GM18868 (cell line): ENCODE results near the gene SYT12.

Source experiments
- ATAC-seq: cut with Tn5 transposase; IDR thresholded peaks from one replicate; pipeline ENCODE4 v1.9.1; 2021; ENCODE audit warnings: mild to moderate bottlenecking, moderate library complexity; ENCODE audit not compliant: unreplicated experiment

The SYT12 gene

GRCh38 chr11:67054836-67055523 is 32.0 kb downstream of the SYT12 start:
- ATAC-seq = no peak

GRCh38 chr11:67055812-67056211 is 32.9 kb downstream of the SYT12 start:
- ATAC-seq = no peak

GRCh38 chr11:67056267-67057204 is 33.6 kb downstream of the SYT12 start, which contains the start of gene RHOD:
Gene RHOD (plus strand): TSS chr11:67056847. CDS start chr11:67056903, 56 bp downstream.
- no peak for ATAC-seq

GRCh38 chr11:67057205-67057672 is 34.3 kb downstream of the SYT12 start:
- ATAC-seq = no peak

- ATAC-seq = no peak
These were observed 35.6 kb downstream of the SYT12 start for GRCh38 chr11:67058506-67058905.

GRCh38 chr11:67059671-67060070 is 36.7 kb downstream of the SYT12 start:
- ATAC-seq = no peak

GRCh38 chr11:67060111-67060522 is 37.2 kb downstream of the SYT12 start:
- no peak for ATAC-seq

GRCh38 chr11:67062526-67063373 is 39.8 kb downstream of the SYT12 start:
- ATAC-seq = no peak

- no peak for ATAC-seq
These were observed 43.4 kb downstream of the SYT12 start for GRCh38 chr11:67066333-67066709.

- no peak for ATAC-seq
These were observed 48.7 kb downstream of the SYT12 start for GRCh38 chr11:67071420-67072284.

GRCh38 chr11:67072295-67072694 is 49.4 kb downstream of the SYT12 start:
- no peak for ATAC-seq

- ATAC-seq = no peak
These were observed 51.0 kb downstream of the SYT12 start for GRCh38 chr11:67073908-67074307.

GRCh38 chr11:67076202-67076601 is 53.3 kb downstream of the SYT12 start:
- no peak for ATAC-seq

GRCh38 chr11:67079065-67079705 is 56.3 kb downstream of the SYT12 start:
- ATAC-seq = no peak

GRCh38 chr11:67082071-67082791 is 59.3 kb downstream of the SYT12 start:
- ATAC-seq = no peak

- ATAC-seq = no peak
These were observed 60.9 kb downstream of the SYT12 start for GRCh38 chr11:67083786-67084366.

GRCh38 chr11:67085617-67086016 is 62.7 kb downstream of the SYT12 start:
- ATAC-seq = no peak

GRCh38 chr11:67090717-67091116 is 67.8 kb downstream of the SYT12 start:
- no peak for ATAC-seq

GRCh38 chr11:67095214-67095507 is 72.2 kb downstream of the SYT12 start:
- no peak for ATAC-seq
